GM18951 (cell line): Measurements from ENCODE around the gene MAPK1IP1L.
A peak's percentile ranks its signal among the peaks of the same experiment; 100 is the strongest.
"Not testable (repeated sequence)": the region's sequence is repeated elsewhere in the genome, so short reads cannot be mapped to it uniquely, and the experiment has no call there.

Experiments
- POLR2A ChIP-seq: IDR thresholded peaks from 4 replicates; pipeline ENCODE4 v1.6.1; 2011; ENCODE audit warnings: mild to moderate bottlenecking; ENCODE audit not compliant: insufficient read length, insufficient read depth; ENCODE audit errors: extremely low read depth
- in situ Hi-C: fragments of 300-500 bp; cut with MboI; formaldehyde crosslinking; loops from one replicate; pipeline ENCODE4 v1.12.0; 2022; ENCODE audit warnings: low sequenced_read_pairs, mixed read lengths, inconsistent platforms; ENCODE audit not compliant: unreplicated experiment

Gene MAPK1IP1L

DNA sequence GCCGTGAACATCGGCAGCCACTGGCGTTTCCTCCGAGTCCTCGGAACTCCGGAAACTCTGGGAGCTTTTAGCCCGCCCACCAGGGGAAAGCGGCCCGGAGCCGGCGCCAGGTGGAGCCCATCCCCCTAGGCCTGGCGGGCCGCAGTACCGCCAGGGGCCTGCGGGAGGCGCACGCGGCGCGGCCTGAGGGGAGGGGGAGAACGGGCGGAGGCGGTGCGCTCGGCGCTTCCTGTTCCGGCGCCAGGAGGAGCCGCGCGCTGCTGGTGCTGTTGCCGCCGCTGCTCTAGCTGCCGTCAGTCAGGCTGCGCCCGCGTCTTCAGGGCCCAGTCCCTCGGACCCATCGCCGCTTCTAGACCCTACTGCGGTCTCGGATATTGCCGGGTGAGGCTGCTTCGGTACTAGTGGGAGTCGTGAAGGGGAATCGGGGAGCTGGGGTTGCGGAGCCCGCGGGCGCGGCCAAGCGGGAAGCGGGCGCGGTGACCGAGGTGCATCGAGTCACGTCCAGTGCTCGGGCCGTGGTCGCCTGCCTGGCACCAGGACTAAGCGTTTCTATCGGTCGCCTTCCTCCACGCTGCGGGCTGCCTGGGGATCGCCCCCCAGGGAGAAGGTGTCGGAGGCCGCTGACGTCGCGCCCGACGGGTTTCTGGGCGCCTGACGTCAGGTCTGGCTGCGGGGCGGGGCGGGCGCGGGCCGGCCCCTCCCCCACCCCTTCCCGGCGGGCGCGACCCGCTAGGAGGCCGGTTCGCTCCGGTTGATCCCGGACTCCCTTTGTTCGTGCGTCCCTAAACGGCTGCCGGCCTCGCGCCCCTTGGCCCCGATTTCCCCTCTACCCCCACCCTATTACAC lies at the start of gene MAPK1IP1L:
Gene MAPK1IP1L, plus strand, starts transcription at position 225 of the 846 bp plus-strand sequence. CDS start 10,037 bp downstream, outside the sequence.
- in situ Hi-C loops = no loop called here
- peak; percentile 99 for TF ChIP-seq POLR2A

GRCh38 chr14:55005071-55005470 lies 46.4 kb upstream of the MAPK1IP1L start:
- in situ Hi-C loops = no loop called here
- TF ChIP-seq POLR2A = no peak

DNA sequence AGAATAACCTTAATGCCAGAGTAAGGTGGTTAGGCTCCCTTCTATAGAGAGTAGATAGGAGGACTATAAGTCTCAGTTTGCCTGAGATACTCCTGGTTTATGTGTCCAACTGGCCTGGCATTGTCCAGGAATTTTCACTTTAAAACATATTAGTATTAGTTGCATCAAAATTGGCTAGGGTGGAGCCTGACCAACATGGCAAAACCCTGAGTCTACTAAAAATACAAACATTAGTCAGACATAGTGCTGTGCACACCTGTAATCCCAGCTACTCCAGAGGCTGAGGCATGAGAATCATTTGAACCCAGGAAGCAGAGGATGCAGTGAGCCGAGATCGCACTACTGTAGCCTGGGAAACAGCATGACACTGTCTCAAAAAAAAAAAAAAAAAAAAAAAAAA lies 36.4 kb upstream of the MAPK1IP1L start:
- in situ Hi-C loops = no loop called here

DNA sequence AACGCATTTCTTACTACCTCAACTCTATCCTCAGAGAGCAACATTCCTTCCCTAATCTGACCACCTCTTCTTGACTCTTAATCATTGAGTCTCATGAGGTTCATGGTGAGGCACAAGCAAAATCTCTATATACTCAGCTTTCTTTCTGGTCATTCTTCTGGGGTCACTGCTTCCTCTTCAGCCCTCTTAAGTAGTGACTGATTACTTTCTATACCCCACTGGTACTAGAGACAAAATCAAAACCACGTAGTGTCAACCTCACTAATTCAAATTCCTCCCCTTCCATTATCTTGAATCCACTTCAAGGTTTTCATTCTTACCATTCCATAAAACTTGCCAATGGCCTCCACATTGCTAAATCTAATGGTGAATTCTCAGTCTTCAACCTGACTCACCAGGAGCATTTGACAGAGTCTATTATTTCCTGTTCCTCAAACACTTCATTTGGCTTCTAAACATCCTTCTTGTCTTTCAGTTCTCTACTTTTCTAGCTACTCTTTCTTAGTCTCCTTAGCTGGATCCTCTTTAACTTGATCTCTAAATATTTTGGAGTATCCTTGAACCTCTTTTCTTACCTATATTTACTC lies 31.4 kb upstream of the MAPK1IP1L start:
- TF ChIP-seq POLR2A = no peak
- in situ Hi-C loops = no loop called here

More for the DNA sequence above, 36.4 kb upstream of the MAPK1IP1L start:
- TF ChIP-seq POLR2A = no peak

GRCh38 chr14:55024365-55024764 lies 27.1 kb upstream of the MAPK1IP1L start:
- in situ Hi-C loops = not testable (repeated sequence)

GRCh38 chr14:55025948-55026347 lies 25.5 kb upstream of the MAPK1IP1L start:
- in situ Hi-C loops = no loop called here
- no peak for TF ChIP-seq POLR2A

DNA sequence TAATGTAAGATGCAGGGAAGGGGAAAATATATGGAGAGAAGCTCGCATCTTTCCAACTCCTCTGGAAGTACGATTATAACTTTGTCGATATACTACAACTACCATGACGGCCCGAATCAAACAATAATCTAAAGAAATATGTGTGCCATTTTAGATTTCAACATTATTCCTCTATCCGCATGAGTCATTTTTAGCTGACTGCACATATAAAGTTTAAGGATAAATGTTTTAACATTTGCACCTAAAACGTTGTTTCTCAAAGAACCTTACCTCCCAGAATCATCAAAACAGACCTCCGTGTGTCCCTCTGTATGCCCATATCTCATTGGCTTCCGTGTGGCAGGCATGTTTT lies 25.0 kb upstream of the MAPK1IP1L start:
- in situ Hi-C loops = no loop called here
- no peak for TF ChIP-seq POLR2A

DNA sequence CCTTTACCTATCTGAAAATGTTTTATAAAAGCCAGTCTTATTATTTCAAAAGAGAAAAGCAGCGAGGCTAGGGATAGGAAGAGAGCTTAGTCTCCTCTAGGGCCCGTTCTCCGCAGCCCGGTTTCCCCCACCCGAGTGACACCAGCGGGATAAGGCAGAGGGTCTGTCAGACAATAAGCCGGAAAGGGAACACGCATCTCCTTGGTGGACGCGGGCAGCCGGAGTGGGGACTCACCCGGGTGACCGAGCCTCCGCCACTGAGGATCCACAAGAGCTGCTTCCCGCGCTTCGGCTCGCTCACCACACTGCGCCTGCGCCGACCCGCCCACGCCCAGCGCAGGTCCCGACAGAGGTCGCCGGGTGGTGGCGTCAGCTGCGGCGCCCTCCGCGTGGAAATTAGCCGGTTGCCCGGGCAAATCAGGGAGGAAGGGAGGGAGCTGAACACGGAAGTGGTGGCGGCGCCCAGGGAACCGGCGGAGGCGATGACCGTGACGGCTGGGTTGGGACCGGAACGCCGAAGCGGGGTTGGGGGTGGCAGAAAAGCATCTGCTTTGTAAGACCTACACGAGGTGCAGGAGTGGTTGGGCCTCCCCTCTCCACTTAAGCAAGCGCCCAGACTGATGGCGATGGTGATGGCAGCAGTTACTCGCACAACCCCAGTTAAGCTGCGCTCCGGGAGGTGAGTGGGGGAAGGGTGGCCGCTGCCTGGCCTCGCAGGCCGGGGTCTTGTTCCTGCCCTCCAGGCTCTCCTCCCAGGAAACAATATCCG lies 24.5 kb upstream of the MAPK1IP1L start, which contains the start of the genes SOCS4 and WDHD1:
Gene SOCS4, plus strand, starts transcription at position 444 of the 769 bp plus-strand sequence. CDS start 15,806 bp downstream, outside the sequence.
Gene WDHD1, minus strand, starts transcription at position 307 of the 769 bp plus-strand sequence. CDS start 312 bp downstream, outside the sequence.
- in situ Hi-C loops = no loop called here
- peak; percentile 91 for TF ChIP-seq POLR2A

DNA sequence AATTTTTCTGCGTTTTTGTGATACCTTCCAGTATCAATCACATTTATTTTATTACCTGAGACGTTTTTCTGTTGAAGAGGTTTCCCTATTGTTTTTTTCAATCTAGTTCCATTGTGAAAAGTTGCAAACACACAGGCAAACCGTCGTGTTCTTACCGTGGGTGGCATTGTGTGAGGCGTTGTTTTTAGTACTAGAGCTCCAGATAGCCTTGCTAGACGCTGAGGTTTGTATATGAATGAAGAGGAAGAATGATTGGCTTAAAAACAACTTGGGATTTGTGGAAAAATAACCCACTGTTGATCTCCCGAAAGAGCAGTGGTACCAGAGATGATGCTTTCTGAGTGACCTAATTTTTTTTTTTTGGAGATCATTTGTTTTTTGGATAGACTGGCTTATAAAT lies 23.4 kb upstream of the MAPK1IP1L start:
- in situ Hi-C loops = no loop called here
- no peak for TF ChIP-seq POLR2A

- TF ChIP-seq POLR2A = no peak
- in situ Hi-C loops = no loop called here
Measured at GRCh38 chr14:55028476-55028875, 23.0 kb upstream of the MAPK1IP1L start.

DNA sequence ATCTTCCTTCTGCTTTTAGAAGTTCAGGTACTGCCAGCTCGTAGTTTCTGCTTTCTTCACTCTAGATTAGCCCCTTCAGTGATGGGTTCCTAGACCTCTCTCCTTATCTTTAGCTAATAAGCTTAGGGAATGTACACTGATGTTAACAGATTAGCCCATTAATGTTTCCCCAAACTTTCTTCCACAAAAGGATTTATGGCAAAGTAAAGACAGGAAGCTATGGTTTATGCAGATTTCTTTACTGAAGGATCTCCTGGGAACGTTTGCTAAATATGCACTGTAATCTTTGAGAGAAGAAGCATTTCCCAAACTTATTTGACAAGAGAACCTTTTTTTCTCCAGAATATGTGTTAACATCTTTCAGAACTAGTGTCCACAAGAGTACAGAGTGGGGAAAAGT lies 20.3 kb upstream of the MAPK1IP1L start:
- in situ Hi-C loops = no loop called here
- no peak for TF ChIP-seq POLR2A

DNA sequence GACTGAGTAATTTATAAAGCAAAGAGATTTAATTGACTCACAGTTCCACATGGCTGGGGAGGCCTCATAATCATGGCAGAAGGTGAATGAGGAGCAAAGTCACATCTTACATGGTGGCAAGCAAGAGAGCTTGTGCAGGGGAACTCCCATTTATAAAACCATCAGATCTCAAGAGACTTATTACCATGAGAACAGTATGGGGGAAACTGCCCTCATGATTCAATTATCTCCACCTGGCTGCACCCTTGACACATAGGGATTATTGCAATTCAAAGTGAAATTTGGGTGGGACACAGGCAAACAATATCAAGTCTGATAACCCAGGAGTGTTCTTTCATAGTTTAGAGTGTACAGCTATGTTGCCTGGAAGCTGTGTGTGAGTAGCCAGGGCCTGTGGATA lies 13.5 kb upstream of the MAPK1IP1L start:
- in situ Hi-C loops = not testable (repeated sequence)

DNA sequence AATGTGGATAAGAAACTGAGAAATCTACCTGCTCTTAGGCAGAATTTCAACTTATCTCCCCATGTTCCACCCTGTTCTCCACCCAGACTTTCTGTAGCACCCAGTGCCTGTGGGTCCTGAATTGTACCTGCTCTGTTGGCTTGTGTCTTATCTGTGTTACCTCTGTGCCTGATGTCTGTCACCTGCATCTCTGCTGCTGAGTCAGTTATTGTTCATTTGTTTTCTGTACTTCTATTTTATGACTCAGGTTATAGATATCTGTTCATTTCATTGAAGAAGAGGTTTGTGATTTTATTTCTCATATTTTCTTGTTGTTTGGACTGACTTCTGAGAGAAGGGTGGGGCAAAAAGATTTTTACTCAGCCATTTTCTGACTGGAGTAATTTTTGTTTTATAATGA lies 12.7 kb upstream of the MAPK1IP1L start:
- TF ChIP-seq POLR2A = no peak
- in situ Hi-C loops = no loop called here
